HG02759 (cell line): Measurements from ENCODE around the gene INTS11.

Source experiments
- ATAC-seq: cut with Tn5 transposase; IDR thresholded peaks from one replicate; pipeline ENCODE4 v1.9.1; 2021; ENCODE audit warnings: mild to moderate bottlenecking, moderate library complexity; ENCODE audit not compliant: unreplicated experiment

Gene INTS11

DNA sequence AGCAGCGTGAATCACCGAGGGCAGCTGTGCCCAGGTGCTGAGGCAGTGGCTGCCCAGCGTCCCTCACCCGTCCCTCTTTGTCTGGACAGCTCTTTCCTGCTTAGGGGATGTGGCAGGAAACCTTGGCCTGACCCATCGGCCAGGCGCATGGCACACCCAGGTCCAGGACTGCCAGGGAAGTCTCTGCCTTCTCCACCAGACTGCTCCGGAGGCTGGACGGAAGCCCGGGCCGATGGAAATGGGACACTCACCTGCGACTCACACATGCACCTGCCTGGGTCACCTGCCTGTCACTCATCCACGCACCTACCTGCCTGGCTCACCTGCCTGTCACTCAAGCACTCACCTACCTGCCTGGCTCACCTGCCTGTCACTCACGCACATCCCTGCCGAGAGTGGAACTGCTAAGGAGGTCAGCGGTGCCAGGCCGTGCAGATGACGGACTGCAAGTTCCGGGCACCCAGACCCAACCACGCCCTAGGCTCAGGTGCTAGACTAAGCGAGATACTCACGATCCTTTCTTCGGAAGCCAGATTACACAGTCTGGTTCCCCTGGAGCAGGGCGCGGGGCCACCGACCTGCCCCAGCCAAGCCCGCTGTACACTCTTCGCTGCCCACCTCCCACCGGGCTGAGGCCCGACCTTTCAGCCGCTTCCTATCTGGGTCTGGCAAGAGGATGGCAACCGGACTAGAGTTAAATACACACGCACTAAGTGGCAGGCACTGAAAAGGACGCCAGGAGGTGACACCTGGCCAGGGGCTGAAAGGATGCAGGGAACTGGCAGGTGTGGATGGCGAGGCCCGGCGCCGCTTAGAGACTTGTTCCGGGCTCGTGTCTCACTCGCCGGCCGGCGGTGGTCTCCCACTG lies 51.9 kb downstream of the INTS11 start:
- ATAC-seq = no peak

DNA sequence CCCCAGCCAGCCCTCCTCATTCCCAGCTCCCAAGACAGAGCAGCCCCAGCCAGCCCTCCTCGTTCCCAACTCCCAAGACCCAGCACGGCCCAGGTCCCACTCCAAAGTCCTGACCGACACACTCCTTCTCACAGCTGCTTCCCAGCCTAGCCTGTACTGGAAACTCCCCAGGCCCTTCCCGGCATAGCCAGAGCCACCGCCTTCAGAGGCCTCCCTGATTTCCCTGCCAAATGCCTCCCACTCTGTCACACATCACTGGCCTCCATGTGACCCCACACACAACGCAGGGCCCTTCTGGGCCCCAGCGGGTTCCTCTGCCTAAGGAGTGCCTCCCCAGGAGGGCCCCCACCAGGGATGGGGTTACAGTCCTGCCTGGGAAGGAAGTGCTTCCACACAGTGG lies 53.6 kb downstream of the INTS11 start:
- ATAC-seq = no peak

DNA sequence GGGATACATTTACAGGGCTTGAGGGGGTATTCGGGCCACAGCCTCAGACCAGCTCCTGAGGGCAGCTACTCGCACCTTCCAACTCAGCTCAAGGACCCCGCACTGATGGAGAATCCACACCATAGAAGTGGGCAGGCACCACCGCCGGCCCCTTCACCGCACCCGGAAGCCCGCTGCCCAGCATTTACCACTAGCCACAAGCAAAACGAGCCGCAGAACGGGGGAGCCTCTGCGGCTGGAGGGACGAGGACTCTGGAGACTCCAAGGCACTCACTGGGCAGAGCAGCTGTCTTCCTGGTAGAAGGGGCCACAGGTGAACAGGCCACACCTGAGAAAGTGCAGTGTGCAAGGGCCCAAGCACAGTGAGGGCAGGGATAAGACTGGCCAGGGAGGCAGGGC lies 56.2 kb downstream of the INTS11 start:
- no peak for ATAC-seq

DNA sequence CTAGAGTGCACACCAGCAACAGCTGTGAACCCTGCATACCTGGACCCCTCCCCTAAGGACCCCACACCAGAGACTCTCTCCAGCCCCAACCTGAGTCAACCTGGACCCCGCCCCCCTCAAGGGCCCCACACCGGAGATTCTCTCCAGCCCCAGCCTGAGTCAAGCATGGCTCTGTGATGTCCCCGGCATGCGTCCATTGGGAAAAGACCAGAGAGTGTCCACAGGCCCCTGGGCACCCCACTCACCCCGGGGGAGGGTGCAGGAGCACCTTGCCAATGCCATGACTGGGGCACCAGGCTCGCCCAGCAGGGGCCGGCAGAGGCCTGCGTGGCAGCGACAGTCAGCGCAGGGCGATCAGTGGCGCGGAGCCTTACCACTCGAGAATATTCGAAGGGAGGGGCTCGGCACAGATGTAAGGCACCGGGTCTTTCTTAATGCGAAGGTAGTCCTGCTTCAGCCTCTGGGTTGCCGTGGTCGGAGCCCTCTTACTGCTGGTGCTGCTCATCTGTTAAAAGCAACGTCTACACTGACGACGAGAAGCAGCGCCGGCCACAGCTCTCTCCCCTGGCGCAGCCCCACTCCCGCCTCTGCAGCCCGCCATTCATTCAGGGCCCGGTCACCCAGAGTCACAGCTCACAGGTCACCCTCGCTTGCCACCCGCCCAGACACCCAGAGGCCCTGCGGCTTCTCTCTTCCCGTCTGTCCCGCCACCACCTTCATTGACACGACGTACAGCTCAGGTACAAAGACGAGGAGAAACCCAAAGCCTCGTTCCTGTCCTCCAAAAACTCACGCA lies 56.8 kb downstream of the INTS11 start:
- ATAC-seq = no peak

DNA sequence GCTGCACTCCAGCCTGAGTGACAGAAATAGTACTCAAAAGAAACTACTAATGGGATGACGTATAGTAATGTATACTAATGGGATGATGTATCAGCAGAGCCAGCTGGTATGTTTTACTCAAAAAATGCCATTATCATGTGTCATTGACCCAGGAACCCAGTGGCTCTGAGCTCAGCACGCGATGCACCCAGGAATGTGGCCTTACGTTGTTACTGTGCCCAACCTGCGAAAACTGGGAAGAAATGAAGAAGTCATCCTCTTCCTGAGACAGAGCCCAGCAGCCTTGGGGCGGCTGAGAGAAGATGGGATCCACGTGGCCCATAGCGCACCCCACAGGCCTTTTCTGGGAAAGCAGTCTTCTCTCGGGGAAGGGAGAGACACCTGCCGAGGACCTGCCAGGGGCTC lies 59.6 kb downstream of the INTS11 start:
- no peak for ATAC-seq

DNA sequence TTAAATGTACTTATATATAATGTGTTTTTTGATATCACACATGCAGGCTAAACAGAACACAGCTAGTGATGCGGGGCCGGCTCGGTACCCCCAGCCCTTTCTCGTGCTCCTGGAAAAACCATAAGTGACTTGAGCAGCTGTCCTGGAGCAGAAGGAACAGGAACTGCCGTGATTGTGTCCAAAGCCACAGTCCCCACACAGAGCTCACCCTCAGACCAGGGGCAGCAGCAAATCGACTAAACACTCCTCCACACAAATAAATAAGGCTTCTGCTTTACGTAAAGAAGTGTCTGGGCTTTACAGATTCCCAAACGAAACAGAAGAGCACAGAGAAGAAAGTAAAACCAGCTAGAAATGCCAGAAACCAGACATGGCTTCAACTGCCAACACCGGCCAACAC lies 60.4 kb downstream of the INTS11 start:
- ATAC-seq = no peak

DNA sequence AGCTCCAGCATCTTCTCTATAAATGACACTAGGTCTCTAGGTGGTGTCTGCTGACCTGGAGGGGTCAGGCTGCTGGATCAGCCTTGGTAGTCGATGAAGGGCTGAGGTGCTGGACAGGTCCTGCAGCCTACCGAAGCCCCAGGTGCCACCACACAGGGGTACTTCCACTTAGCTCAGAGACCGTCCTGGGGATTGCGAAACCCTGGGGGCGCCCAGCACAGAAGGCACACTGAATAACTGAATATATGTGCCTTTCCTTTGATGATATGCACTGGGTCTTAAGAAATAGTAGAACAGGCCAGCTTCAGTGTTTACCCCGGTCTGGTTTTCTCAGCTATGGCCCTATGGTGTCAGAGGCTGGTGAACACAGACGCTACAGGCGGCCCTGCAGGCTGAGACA lies 61.7 kb downstream of the INTS11 start:
- ATAC-seq = no peak

DNA sequence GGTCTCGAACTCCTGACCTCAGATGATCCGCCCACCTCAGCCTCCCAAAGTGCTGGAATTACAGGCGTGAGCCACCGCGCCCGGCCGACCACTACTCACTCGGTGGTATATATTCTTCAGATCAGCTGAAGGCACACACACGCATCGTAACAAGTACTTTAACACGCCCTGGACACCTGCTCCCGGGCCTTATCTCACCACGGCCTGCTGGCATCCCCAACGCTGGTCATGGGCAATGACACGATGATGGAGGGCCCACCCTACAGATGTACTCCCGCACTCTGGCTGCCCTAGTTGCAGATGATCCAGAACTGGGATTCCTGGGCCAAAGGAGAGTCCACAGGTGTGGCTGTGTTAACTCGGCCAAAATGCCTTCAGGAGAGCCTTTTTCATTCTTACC lies 62.4 kb downstream of the INTS11 start:
- no peak for ATAC-seq
